Stimulated activated CD8-positive, alpha-beta memory T cell treated with anti-CD3 and anti-CD28 coated beads, Interleukin-12 subunit alpha, Interleukin-12 subunit beta, amount 100 ng/mL, for 4 hours (primary cell): ENCODE measurements around the gene CEP104.
A peak's percentile ranks its signal among the peaks of the same experiment; 100 is the strongest.

Experiments used
- DNase-seq: peaks from one replicate; pipeline ENCODE4 v3.0.0-alpha.2; 2020; ENCODE audit warnings: low read depth

The CEP104 gene

DNA sequence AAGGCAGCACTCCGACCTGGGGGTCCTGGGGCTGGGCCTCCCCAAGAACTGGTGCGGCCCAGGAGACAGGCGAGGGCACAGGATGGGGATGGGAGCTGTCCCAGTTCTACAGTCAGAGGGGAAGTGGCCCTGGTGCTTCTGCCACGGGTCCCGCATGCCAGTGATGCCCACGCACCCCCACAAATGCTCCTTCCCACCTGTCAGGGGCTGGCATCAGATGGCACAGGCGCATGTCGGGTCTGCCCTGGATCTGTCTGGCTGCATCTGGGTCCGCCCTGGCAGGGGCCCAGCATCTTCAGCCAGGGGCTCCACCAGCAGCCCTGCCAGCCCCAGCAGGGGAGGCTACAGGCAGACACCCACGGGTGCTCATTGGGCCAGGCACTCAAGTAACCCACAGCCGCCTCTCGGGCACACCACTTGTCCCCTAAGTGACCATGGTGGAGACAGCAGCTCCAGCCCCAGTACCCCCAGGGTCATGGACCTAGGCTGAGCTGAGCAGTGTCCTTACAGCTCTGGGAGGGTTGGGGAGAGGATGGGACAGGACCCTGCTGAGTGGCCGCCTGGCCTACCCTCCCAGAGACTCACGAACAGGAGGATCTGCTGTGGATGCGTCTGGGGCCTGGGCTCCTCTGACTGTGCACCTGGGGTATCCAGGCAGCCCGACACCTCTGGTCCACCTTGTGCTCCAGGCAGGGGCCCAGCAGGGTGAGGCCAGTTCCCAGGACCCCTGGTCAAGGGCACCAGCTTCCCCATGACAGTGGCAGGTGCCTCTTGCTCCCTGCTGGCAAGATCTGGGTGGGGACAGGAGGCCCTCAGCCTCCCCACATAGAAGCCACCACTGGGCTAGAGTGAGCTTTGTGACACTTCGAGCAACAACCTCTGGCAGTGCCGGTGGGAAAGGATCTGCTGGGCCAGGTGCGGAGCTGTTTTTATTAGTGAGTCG lies 79.1 kb downstream of the CEP104 start:
- DNase-seq, result no peak

DNA sequence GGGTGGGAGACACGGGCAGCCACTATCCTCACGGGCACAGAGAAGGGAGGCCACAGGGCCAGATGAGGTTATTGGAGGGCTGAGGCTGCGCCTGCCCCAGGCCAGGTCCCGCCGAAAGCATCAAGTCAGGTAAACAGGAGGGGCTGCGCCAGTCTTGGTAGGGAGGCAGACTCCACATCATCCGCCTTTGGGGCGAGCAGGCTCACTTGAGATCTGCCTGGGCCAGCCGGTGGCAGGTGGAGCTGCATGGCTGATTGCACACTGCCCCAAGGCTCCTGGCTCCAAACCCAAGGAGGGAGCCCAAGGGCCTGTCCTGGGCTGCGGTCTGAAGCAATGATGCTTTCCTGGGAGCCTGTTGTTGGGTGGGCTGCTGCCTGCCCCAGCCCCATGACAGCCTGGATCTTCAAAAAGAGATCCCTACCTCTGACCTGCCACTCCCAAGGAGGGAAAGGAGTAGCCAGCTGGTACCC lies 79.9 kb downstream of the CEP104 start:
- no peak for DNase-seq

DNA sequence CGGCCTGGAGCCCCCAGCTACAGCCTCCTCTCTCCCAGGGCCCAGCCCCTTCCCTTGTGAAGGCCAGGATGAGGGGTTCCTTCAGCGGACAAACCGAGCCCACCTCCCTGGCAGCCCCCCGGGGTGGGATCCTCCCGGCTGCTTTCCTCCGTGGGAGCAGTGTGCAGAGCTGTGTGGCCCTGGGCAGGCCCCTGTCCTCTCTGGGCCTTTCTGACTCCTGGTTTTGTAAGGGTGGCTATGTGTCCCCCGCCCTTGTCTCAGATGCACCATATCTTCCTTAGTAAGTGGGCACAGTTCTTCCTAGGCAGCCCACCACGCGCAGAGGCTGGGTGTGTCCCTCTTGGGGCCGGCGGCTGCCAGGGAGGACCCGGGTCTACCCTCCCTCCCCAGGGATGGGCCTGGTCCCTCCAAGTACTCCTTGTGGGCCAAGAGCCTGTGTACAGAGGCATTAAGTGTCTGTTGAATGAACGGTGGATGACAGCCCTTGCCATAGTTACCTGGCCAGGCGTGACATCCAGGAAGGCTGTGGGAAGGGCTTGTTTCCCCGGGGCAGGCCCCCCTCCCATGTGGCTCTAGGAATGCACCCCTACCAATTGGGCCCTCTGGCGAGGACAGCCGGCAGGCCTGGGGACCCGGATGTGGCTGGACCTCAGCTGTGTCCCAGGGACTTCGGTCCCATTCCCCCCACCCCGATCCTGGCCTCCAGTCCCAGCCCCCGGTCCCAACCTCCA lies 80.6 kb downstream of the CEP104 start:
- DNase-seq, result no peak

DNA sequence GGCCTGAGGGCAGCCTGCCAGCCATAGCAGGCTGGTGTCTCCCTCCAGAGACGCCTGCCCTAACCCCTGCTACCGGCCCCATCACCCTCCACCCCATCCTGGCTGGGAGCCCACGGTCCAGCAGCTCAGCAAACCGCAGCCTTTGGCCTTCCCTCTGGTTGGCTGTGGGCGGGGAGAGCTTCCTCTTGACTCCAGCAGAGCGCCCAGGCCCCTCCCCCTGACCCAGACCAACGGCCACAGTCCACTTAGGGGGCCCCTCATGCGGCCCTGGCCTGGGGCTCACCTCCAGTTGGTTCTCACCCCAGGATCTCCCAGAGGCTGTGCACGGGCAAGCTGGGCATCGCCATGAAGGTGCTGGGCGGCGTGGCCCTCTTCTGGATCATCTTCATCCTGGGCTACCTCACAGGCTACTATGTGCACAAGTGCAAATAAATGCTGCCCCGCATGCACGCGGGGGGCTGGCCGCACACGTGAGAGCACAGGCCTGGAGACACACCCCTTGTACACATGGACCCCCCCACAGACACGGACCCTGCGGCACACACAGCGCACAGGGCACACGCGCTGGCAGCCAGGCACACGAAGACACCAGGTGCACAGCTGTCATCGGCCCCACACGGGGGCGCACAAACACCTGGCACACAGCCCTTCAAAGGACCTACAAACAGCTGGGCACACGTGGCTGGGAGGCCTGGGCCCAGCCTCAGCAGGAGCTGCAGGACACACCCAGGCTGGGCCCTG lies 81.4 kb downstream of the CEP104 start:
- no peak for DNase-seq

GRCh38 chr1:3774946-3775489 lies 82.0 kb downstream of the CEP104 start:
- no peak for DNase-seq

DNA sequence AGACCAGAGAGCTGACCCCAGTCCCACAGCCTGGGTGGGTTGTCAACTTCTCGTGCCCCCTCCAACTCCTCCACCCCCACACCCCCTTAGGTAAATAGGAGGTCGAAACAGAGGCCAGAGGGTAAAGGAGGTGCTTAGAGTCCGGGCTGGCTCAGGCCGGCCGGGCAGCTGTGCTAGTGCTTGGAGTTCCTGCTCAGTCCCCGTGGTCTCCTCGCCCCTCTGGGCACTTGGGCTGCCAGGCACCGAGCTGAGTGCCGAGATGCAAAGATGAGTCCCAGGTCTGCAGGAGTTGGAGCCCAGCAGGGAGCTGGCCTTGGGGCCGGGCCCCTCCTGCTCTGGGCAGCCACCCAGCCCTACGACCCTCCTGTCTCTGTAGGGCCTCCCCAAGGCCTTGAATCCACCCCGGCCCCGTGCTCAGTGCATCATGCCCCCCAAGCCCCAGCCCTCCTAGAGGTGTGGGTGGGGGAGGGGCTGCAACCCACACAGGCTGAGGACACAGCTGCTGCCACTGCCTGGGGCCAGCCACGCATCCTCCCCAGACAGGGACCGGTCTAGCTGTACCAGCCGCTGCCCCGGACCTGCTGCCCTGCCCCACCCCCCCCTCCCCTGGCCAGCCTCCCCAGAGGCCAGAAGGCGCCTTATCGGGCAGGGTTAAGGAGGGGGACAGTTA lies 82.6 kb downstream of the CEP104 start:
- no peak for DNase-seq

DNA sequence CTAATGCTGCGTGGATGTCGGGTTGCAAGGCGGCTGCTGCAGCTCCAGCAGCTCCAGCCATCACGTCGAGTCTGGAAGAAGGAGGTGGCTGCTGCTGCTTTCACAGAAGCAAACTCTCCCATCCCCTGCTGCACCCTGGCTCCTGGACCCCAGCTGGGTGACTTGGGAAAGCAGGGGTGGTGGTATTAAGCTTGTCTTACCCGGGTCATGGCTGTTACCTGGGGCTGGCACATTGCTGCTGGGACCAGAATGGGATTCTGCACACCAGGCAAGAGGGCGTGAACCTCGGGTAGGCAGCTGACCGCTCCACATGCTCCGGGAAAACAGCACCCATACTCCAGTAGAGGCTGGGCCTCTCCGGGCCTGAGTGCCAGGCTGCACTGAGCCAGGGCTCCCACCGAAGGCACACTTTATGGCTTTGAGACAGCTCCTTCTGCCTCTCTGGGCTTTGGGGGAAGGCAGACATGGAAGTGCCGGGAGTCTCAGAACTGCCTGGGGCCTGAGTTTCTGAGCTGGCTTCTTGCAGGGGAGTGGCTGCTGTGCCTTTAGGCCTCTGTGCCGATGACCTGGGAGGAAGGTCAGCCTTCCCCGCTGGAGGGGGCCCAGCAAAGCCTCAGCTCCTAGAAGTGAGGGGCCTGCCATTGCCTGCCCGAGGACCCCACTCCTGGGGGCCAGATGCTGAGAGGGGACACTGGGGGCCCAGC lies 83.3 kb downstream of the CEP104 start:
- no peak for DNase-seq

GRCh38 chr1:3772715-3773571 lies 84.1 kb downstream of the CEP104 start, which contains the start of gene SMIM1:
Gene SMIM1 (plus strand): TSS chr1:3772749. CDS start chr1:3775374, 2,625 bp downstream.
- DNase-seq, result no peak

DNA sequence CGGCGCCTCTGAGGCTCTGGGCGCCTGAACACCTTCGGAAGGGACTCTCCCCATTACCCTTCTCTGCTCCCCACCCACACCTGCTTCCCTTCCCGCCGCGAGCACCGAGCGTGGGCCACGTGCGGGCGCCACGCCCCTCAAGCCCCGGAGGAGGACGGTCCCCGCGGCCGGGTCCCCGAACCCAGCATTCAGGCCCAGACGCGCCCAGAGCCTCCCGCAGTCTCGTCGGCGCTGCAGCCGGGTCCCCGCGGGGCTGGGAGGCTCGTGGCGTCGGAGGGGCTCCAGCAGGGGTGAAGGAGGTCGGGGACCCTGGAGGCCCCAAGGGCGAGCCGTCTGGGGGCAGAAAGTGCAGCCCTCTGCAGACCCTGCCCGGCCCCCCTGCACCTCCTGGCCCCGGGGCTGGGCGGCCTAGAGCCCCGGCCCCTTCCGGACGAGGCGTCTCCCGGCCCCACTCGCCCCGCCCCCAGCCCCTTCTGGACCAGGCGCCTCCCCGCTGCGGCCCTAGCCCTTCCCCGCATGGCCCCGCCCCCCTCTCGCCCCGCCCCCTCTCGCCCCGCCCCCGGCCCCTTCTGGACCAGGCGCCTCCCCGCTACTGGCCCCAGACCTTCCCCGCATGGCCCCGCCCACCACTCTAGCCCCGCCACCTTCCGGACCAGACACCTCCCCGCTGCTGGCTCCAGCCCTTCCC lies 84.8 kb downstream of the CEP104 start:
- DNase-seq, result peak; percentile 72

- DNase-seq, result no peak
Measured at GRCh38 chr1:3771108-3772026, 85.6 kb downstream of the CEP104 start.

- DNase-seq, result no peak
Measured at GRCh38 chr1:3770047-3770765, 86.8 kb downstream of the CEP104 start.

DNA sequence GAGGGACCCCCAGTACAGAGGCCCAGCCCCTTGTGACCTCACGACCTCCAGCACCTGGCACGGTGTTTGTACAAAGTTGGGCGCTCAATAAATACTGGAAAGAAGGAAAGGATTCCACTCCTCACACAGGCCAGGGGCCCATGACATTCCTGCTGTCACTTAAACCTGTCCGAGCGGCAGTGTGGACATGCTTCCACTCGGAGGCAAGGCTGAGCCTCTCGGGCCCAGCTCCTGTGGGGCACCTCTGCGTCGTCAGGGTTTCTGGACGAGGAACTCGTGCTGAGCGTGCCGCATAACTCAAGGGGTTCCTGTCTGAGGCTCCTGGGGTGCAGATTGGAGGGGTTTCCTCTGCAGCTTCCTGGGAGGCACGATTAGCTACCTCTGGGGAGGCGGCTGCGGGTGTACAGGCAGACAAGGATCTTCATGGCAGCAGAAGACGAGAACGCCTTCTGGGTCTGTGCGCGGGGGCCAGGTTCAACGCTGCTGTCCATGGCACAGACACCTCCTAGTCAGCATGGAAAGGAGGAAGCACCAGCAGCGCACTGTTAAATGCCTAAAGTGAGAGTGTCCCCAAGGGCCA lies 88.1 kb downstream of the CEP104 start:
- no peak for DNase-seq

GRCh38 chr1:3767328-3767925 lies 89.6 kb downstream of the CEP104 start:
- no peak for DNase-seq

DNA sequence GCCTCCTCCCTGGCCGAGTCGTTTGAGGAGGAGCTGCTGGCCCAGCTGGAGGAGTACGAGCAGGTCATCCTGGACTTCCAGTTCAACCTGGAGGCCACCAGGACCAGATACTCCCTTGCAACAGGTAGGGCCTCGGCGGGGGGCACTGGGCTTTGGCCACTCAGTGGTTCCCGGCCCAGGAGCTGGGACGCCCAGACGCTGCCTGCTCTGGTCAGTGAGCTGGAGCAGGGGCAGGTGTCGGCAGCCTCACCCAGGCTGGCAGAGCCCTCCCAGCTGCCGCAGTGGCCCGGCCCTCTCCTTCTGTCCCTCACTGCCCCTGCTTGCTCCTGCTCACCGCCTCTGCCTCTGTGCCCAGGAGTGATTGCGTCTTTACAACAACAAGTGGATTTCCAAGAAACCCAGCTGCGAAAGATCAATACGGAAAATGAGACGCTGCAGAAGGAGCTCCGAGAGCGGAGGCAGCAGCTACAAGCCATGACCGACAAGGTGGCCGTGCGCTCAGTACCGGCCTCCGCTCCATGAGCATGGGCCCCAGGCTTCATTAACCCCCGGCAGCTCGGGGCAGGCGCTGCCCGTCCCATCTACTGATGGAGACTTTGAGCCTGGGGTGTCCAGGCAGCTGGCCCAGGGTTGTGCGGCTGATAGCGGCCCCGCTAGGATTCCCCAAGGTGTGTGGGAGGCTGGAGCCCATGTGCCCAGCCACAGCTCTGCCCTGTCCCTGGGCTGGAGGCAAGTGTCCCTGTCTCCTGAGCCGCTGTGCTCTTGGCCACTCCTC lies 93.5 kb downstream of the CEP104 start:
- no peak for DNase-seq

DNA sequence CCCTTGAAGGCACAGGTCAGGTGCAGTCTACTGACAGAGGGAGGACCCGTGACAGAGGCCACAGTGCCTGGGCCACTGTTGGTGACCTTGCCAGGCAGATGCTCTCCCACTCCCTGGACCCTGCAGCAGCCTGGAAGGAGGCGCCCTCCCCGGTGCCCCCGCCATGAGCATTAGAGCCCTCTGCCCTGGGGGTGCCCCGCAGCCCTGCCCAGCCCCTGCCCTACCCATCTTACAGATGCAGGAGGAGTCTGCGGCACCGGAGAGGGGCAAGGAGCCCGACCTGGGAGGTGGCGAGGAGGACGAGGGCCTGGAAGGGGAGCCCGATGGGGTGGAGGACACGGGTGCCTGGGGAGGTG lies 94.2 kb downstream of the CEP104 start:
- no peak for DNase-seq
